ENCODE data around the gene USP40.

The USP40 gene

GRCh38 chr2:233486778-233487552 lies 79.6 kb downstream of the USP40 start:
- no peak for TF ChIP-seq REST (IDR thresholded peaks at IDR 0.05; ENCODE audit: insufficient read depth in 1 of 2, low read depth in 2 of 2, low read length in 2 of 2)
- no peak for TF ChIP-seq SIN3A (IDR thresholded peaks at IDR 0.05; ENCODE audit: borderline replicate concordance, insufficient read depth, low read length)
- no peak for TF ChIP-seq TAF1 (IDR thresholded peaks at IDR 0.05; ENCODE audit: borderline replicate concordance, insufficient read depth, low read length)
- TF ChIP-seq POLR2AphosphoS5 (IDR thresholded peaks at IDR 0.05; ENCODE audit: low read depth, low read length) = no peak
- TF ChIP-seq FOXP2 (optimal IDR thresholded peaks at IDR 0.05; ENCODE audit: borderline replicate concordance, extremely low read depth, extremely low read length, insufficient read depth) = no peak

GRCh38 chr2:233486357-233486756 lies 80.2 kb downstream of the USP40 start:
- TF ChIP-seq REST (IDR thresholded peaks at IDR 0.05; ENCODE audit: insufficient read depth in 1 of 2, low read depth in 2 of 2, low read length in 2 of 2) (no peak), POLR2AphosphoS5 (IDR thresholded peaks at IDR 0.05; ENCODE audit: low read depth, low read length) (no peak), SIN3A (IDR thresholded peaks at IDR 0.05; ENCODE audit: borderline replicate concordance, insufficient read depth, low read length) (no peak), FOXP2 (optimal IDR thresholded peaks at IDR 0.05; ENCODE audit: borderline replicate concordance, extremely low read depth, extremely low read length, insufficient read depth) (no peak), TAF1 (IDR thresholded peaks at IDR 0.05; ENCODE audit: borderline replicate concordance, insufficient read depth, low read length) (no peak)

- TF ChIP-seq FOXP2 (optimal IDR thresholded peaks at IDR 0.05; ENCODE audit: borderline replicate concordance, extremely low read depth, extremely low read length, insufficient read depth) (no peak), TAF1 (IDR thresholded peaks at IDR 0.05; ENCODE audit: borderline replicate concordance, insufficient read depth, low read length) (no peak), POLR2AphosphoS5 (IDR thresholded peaks at IDR 0.05; ENCODE audit: low read depth, low read length) (no peak), REST (IDR thresholded peaks at IDR 0.05; ENCODE audit: insufficient read depth in 1 of 2, low read depth in 2 of 2, low read length in 2 of 2) (no peak), SIN3A (IDR thresholded peaks at IDR 0.05; ENCODE audit: borderline replicate concordance, insufficient read depth, low read length) (no peak)
Observed at GRCh38 chr2:233485726-233486125, 80.9 kb downstream of the USP40 start.

GRCh38 chr2:233482616-233483015 lies 84.0 kb downstream of the USP40 start:
- no peak for TF ChIP-seq SIN3A (IDR thresholded peaks at IDR 0.05; ENCODE audit: borderline replicate concordance, insufficient read depth, low read length)
- TF ChIP-seq TAF1 (IDR thresholded peaks at IDR 0.05; ENCODE audit: borderline replicate concordance, insufficient read depth, low read length) = no peak
- no peak for TF ChIP-seq REST (IDR thresholded peaks at IDR 0.05; ENCODE audit: insufficient read depth in 1 of 2, low read depth in 2 of 2, low read length in 2 of 2)
- no peak for TF ChIP-seq FOXP2 (optimal IDR thresholded peaks at IDR 0.05; ENCODE audit: borderline replicate concordance, extremely low read depth, extremely low read length, insufficient read depth)
- no peak for TF ChIP-seq POLR2AphosphoS5 (IDR thresholded peaks at IDR 0.05; ENCODE audit: low read depth, low read length)

Data from PFSK-1 (cell line).